ENCODE data around the gene GNAZ. TPM values are rescaled to one million over a fixed set of nuclear protein-coding genes. Genes with fewer than 3 reads are reported as not detected.

GNAZ gene
- polyA plus RNA-seq, 1 experiment, result 12.6 TPM

GRCh38 chr22:23084453-23085350, 14.4 kb downstream of the GNAZ start:
- no peaks in the 10 kb centered on the region for H3K36me3 ChIP-seq (ENCODE audit: control insufficient read depth, insufficient read depth, low read length)
- no peak for TF ChIP-seq CTCF (IDR thresholded peaks at IDR 0.05; ENCODE audit: insufficient read depth, low read depth, low read length)
- CTCF ChIA-PET, result interaction anchor here (2.0 kb wide), 1 partner anchor 11 kb away, joined by 6 read pairs; no protein-coding TSS in a partner anchor
- DNase-seq (ENCODE audit: low read depth), result no peak
- H3K27me3 ChIP-seq (ENCODE audit: control insufficient read depth, insufficient read depth, low read length), result no peaks in the 10 kb centered on the region; the same call in 1 of the 2 replicates
- POLR2A ChIA-PET, result no interaction called here
- H3K4me3 ChIP-seq (ENCODE audit: low read depth, low read length), result no peak overlapping the region

DNA sequence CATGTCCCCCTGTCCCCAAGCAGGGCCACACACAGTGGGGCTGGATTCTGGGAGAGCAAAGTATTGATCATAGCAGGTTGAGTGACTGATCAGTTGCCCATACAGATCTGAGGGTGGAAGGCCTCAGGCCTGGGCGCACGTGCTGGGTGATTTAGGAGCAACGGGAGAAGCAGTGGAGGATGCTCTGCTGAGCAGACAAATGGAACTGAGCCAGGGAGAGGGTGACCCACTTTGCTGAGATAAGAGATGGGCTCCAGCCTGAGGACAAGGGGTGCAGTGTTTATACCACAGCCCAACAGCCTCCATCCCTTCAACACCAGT, 15.0 kb downstream of the GNAZ start:
- no peak for TF ChIP-seq CTCF (IDR thresholded peaks at IDR 0.05; ENCODE audit: insufficient read depth, low read depth, low read length)
- H3K27me3 ChIP-seq (ENCODE audit: control insufficient read depth, insufficient read depth, low read length), result no peaks in the 10 kb centered on the region; the same call in 1 of the 2 replicates
- POLR2A ChIA-PET, result no interaction called here
- no peak overlapping the region for H3K4me3 ChIP-seq (ENCODE audit: low read depth, low read length)
- no peak for DNase-seq (ENCODE audit: low read depth)
- CTCF ChIA-PET, result no interaction called here
- no peaks in the 10 kb centered on the region for H3K36me3 ChIP-seq (ENCODE audit: control insufficient read depth, insufficient read depth, low read length)

- Histone ChIP-seq H3K4me3 (ENCODE audit: low read depth, low read length) (no peak overlapping the region), H3K36me3 (ENCODE audit: control insufficient read depth, insufficient read depth, low read length) (no peaks in the 10 kb centered on the region), H3K27me3 (ENCODE audit: control insufficient read depth, insufficient read depth, low read length) (no peaks in the 10 kb centered on the region; the same call in 1 of the 2 replicates)
- POLR2A ChIA-PET, result no interaction called here
- CTCF ChIA-PET, result interaction anchor here (1.0 kb wide), 1 partner anchor 19 kb away, joined by 3 read pairs; no protein-coding TSS in a partner anchor
- no peak for TF ChIP-seq CTCF (IDR thresholded peaks at IDR 0.05; ENCODE audit: insufficient read depth, low read depth, low read length)
- DNase-seq (ENCODE audit: low read depth), result no peak
Observed at GRCh38 chr22:23085785-23086184, 15.5 kb downstream of the GNAZ start.

DNA sequence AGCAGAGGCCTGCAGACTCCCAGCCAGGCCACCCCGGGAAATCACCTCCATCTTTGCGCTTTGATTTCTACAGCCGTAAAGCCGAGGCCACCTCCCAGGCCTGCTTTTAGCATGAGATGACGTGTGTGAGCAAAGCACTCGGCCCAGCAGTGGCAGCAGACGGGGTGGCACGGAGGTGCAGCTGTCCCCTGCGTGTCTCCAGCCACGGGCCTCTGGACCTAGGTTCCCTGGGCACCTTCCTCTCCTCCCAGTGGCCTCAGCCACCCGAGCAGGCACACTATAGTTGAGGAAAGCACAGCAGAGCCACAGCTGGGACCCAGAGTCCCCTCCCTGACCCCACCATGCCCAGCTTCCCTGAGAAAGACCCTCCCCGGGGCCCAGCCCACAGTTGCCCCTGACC, 15.9 kb downstream of the GNAZ start:
- ChIA-PET CTCF (interaction anchor here (1.0 kb wide), 1 partner anchor 18 kb away, joined by 3 read pairs; no protein-coding TSS in a partner anchor), POLR2A (no interaction called here)
- H3K27me3 ChIP-seq (ENCODE audit: control insufficient read depth, insufficient read depth, low read length), result no peaks in the 10 kb centered on the region; the same call in 1 of the 2 replicates
- no peak for TF ChIP-seq CTCF (IDR thresholded peaks at IDR 0.05; ENCODE audit: insufficient read depth, low read depth, low read length)
- no peak for DNase-seq (ENCODE audit: low read depth)
- no peaks in the 10 kb centered on the region for H3K36me3 ChIP-seq (ENCODE audit: control insufficient read depth, insufficient read depth, low read length)
- H3K4me3 ChIP-seq (ENCODE audit: low read depth, low read length), result no peak overlapping the region

- ChIA-PET CTCF (interaction anchor here (1.0 to 1.8 kb wide), 2 partner anchors 18 to 127 kb away, joined by 3 to 4 read pairs; no protein-coding TSS in a partner anchor), POLR2A (no interaction called here)
- no peaks in the 10 kb centered on the region for H3K36me3 ChIP-seq (ENCODE audit: control insufficient read depth, insufficient read depth, low read length)
- H3K4me3 ChIP-seq (ENCODE audit: low read depth, low read length), result no peak overlapping the region
- no peak for TF ChIP-seq CTCF (IDR thresholded peaks at IDR 0.05; ENCODE audit: insufficient read depth, low read depth, low read length)
- no peaks in the 10 kb centered on the region; the same call in 1 of the 2 replicates for H3K27me3 ChIP-seq (ENCODE audit: control insufficient read depth, insufficient read depth, low read length)
- no peak for DNase-seq (ENCODE audit: low read depth)
Observed at GRCh38 chr22:23086787-23087186, 16.5 kb downstream of the GNAZ start.
